IMR-90 (cell line): ENCODE measurements around the gene DONSON. TPM values are rescaled to one million over a fixed set of nuclear protein-coding genes. Genes with fewer than 3 reads are reported as not detected.

ENCODE experiments used
- ATAC-seq: fragments of 200-7000 bp; cut with Tn5 transposase; 2 replicates; pipeline ENCODE4 v1.9.1; 2020; ENCODE audit warnings: low read depth, mild to moderate bottlenecking, moderate library complexity
- BruUV-seq: library from RNA; stranded (reverse); fragments of 400-500 nt; replicated peaks from 2 replicates; lab custom pipeline; 2021; lab: Mats Ljungman, UMichigan
- CTCF ChIA-PET: fragments of 300-600 bp; formaldehyde crosslinking; extraction: SDS; loops from one replicate; lab custom pipeline; 2021; ENCODE audit warnings: antibody characterized with exemption; lab: Yijun Ruan, JAX
- POLR2A ChIA-PET: fragments of 300-600 bp; sonication (Branson Sonifier 250); formaldehyde crosslinking; loops from one replicate; lab custom pipeline; 2022; ENCODE audit warnings: antibody characterized with exemption; ENCODE audit not compliant: unreplicated experiment; lab: Charles Lee
- DNase-seq: peaks from one replicate; pipeline ENCODE4 v3.0.0; 2013
- H2AFZ ChIP-seq: replicated peaks from 2 replicates; pipeline ENCODE3; 2013; ENCODE audit warnings: low read length, mild to moderate bottlenecking; ENCODE audit not compliant: poor library complexity
- H2AK5ac ChIP-seq: 2 replicates; pipeline ENCODE4 v1.6.1; 2013; ENCODE audit warnings: low read depth, low read length, inconsistent platforms
- H2AK9ac ChIP-seq: replicated peaks from 2 replicates; pipeline ENCODE3; 2013; ENCODE audit warnings: mild to moderate bottlenecking, low read depth, low read length, moderate library complexity; ENCODE audit not compliant: poor library complexity
- H2BK120ac ChIP-seq: 2 replicates; pipeline ENCODE4 v1.6.1; 2013; ENCODE audit warnings: low read depth, low read length, inconsistent platforms
- H2BK15ac ChIP-seq: 3 replicates; pipeline ENCODE4 v1.6.1; 2013; ENCODE audit warnings: low read depth, low read length, inconsistent platforms
- H2BK20ac ChIP-seq: 2 replicates; pipeline ENCODE4 v1.6.1; 2013; ENCODE audit warnings: low read depth, mild to moderate bottlenecking, inconsistent platforms, low read length, moderate library complexity
- H2BK5ac ChIP-seq: 2 replicates; pipeline ENCODE4 v1.6.1; 2013; ENCODE audit warnings: mild to moderate bottlenecking, low read depth, low read length, inconsistent platforms; ENCODE audit not compliant: poor library complexity, severe bottlenecking
- H3K14ac ChIP-seq: replicated peaks from 2 replicates; pipeline ENCODE4 v1.6.1; 2013; ENCODE audit warnings: low read depth, low read length, inconsistent platforms
- H3K18ac ChIP-seq: 2 replicates; pipeline ENCODE4 v1.6.1; 2013; ENCODE audit warnings: low read depth, low read length, control low read depth
- H3K23ac ChIP-seq: 2 replicates; pipeline ENCODE4 v1.6.1; 2013; ENCODE audit warnings: low read depth, low read length, inconsistent platforms
- H3K27ac ChIP-seq: 2 replicates; pipeline ENCODE4 v1.5.1; 2013; ENCODE audit warnings: mild to moderate bottlenecking, control low read depth, low read length; ENCODE audit not compliant: insufficient read depth
- H3K27me3 ChIP-seq: 2 replicates; pipeline ENCODE4 v1.6.1; 2013; ENCODE audit warnings: low read length; ENCODE audit not compliant: control insufficient read depth, insufficient read depth
- H3K36me3 ChIP-seq: 2 replicates; pipeline ENCODE4 v1.6.1; 2013; ENCODE audit warnings: low read length, mixed read lengths; ENCODE audit not compliant: control insufficient read depth, insufficient read depth
- H3K4ac ChIP-seq: 2 replicates; pipeline ENCODE4 v1.6.1; 2013; ENCODE audit warnings: low read depth, low read length, inconsistent platforms
- H3K4me1 ChIP-seq: 2 replicates; pipeline ENCODE4 v1.6.1; 2013; ENCODE audit warnings: low read length, mixed read lengths; ENCODE audit not compliant: control insufficient read depth, insufficient read depth
- H3K4me2 ChIP-seq: 2 replicates; pipeline ENCODE4 v1.6.1; 2013; ENCODE audit warnings: low read depth, mild to moderate bottlenecking, control low read depth, low read length, moderate library complexity
- H3K4me3 ChIP-seq: 2 replicates; pipeline ENCODE4 v1.5.1; 2013; ENCODE audit warnings: low read depth, mild to moderate bottlenecking, control low read depth, low read length, moderate library complexity; ENCODE audit not compliant: insufficient read depth
- H3K56ac ChIP-seq: 2 replicates; pipeline ENCODE4 v1.6.1; 2013; ENCODE audit warnings: low read length, inconsistent platforms; ENCODE audit not compliant: insufficient read depth; ENCODE audit errors: extremely low read depth
- H3K79me1 ChIP-seq, 2 experiments: 2 replicates each; pipeline ENCODE4 v1.6.1; 2013; ENCODE audit warnings: low read length in 2 of 2, inconsistent platforms in 1 of 2, low read depth in 1 of 2
- H3K9ac ChIP-seq: 2 replicates; pipeline ENCODE4 v1.6.1; 2013; ENCODE audit warnings: low read depth, low read length, control low read depth
- H3K9me1 ChIP-seq: 2 replicates; pipeline ENCODE4 v1.6.1; 2013; ENCODE audit warnings: low read length, inconsistent platforms; ENCODE audit not compliant: insufficient read depth
- H3K9me3 ChIP-seq: 2 replicates; pipeline ENCODE4 v1.6.1; 2013; ENCODE audit warnings: low read length; ENCODE audit not compliant: control insufficient read depth, insufficient read depth
- H4K20me1 ChIP-seq: 2 replicates; pipeline ENCODE4 v1.6.1; 2013; ENCODE audit warnings: low read length, inconsistent platforms; ENCODE audit not compliant: insufficient read depth
- H4K5ac ChIP-seq: 2 replicates; pipeline ENCODE4 v1.6.1; 2013; ENCODE audit warnings: mild to moderate bottlenecking, low read depth, low read length, control low read depth
- H4K8ac ChIP-seq, 2 experiments: 2 replicates each; pipeline ENCODE4 v1.6.1; 2013; ENCODE audit warnings: low read depth in 2 of 2, low read length in 2 of 2, control low read depth in 1 of 2, inconsistent platforms in 1 of 2
- H4K91ac ChIP-seq: 2 replicates; pipeline ENCODE4 v1.6.1; 2013; ENCODE audit warnings: low read depth, low read length, inconsistent platforms; ENCODE audit not compliant: insufficient read depth
- CEBPB ChIP-seq: IDR thresholded peaks from 2 replicates; pipeline ENCODE4 v1.6.1; 2012; ENCODE audit warnings: low read depth, low read length, improper control_type of control experiment
- CHD1 ChIP-seq: IDR thresholded peaks from 2 replicates; pipeline ENCODE4 v1.6.1; 2012; ENCODE audit warnings: low read depth, low read length, improper control_type of control experiment
- FOS ChIP-seq: fragments of 150-350 bp; IDR thresholded peaks from 2 replicates; pipeline ENCODE4 v1.6.1; 2016; ENCODE audit warnings: low read depth, low read length
- MXI1 ChIP-seq: IDR thresholded peaks from 2 replicates; pipeline ENCODE4 v1.6.1; 2012; ENCODE audit warnings: low read depth, mild to moderate bottlenecking, low read length, moderate library complexity, borderline replicate concordance
- NFE2L2 ChIP-seq: fragments of 150-350 bp; IDR thresholded peaks from 2 replicates; pipeline ENCODE4 v1.6.1; 2016; ENCODE audit warnings: low read depth, mild to moderate bottlenecking, low read length
- RAD21 ChIP-seq: IDR thresholded peaks from 2 replicates; pipeline ENCODE4 v1.6.1; 2012; ENCODE audit warnings: low read length, improper control_type of control experiment
- SMC3 ChIP-seq: fragments of 150-350 bp; IDR thresholded peaks from 2 replicates; pipeline ENCODE4 v1.6.1; 2016; ENCODE audit warnings: low read depth, mild to moderate bottlenecking, antibody characterized with exemption, low read length, moderate library complexity
- WGBS, 2 experiments: methylation state at CpG; one replicate each; pipeline versions ENCODE4 v1.1.5 to v1.1.7; 2013; ENCODE audit warnings: missing lambda C conversion rate in 2 of 2; ENCODE audit not compliant: insufficient read length in 1 of 2; ENCODE audit errors: extremely low coverage in 2 of 2; 5-methylcytosine and 5-hydroxymethylcytosine counted together
- dilution Hi-C: fragments of 300-500 bp; cut with HindIII; formaldehyde crosslinking; loops from one replicate; pipeline ENCODE4 v1.14.3; 2018; ENCODE audit warnings: low sequenced_read_pairs; ENCODE audit not compliant: unreplicated experiment
- in situ Hi-C: fragments of 300-500 bp; cut with MboI; formaldehyde crosslinking; loops from 3 replicates; pipeline ENCODE4 v1.14.3; 2019; ENCODE audit warnings: low sequenced_read_pairs, inconsistent platforms, mixed read lengths
- intact Hi-C: fragments of 100-400 bp; cut with micrococcal nuclease; formaldehyde crosslinking; loops from 2 replicates; pipeline ENCODE4 v1.10.0; 2022
- polyA plus RNA-seq, 3 experiments: library from polyadenylated mRNA; depleted of rRNA; stranded (reverse); fragments of >200 nt; gene quantifications; 2 replicates each; pipeline ENCODE4 v1.2.3, GENCODE V29; 2012; ENCODE audit warnings: low replicate concordance in 1 of 3
- total RNA-seq: library from RNA; depleted of rRNA; stranded (reverse); fragments of >200 nt; gene quantifications from 2 replicates; pipeline ENCODE4 v1.2.3, GENCODE V29; 2012

DONSON gene
- total and polyA plus RNA-seq, 2 of the 4 experiments (the other 2 are of a cell fraction): 14.3 to 16.6 TPM

- TF ChIP-seq CEBPB: no peak
- TF ChIP-seq MXI1: no peak
- TF ChIP-seq NFE2L2: no peak
- TF ChIP-seq SMC3: no peak
Measured at GRCh38 chr21:33586927-33587326, 1.6 kb downstream of the DONSON start (continued).

DNA sequence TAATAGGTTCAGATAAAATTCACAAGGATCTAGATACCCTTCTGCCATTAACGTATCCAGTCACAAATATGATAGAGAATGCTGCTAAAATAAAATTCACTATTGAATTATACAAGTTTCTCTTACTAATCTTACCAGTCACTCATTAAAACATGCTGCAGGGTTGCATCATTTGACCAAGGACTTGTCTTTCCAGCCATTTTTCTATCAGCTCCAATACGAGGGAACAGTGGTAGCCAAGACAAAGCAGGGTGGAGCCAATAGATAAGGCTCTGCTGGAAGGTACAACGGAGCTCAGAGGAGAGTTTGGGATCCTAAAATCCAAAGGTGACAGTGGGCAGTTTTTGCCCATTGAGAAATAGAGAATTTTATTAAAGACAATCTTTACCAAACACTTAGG is 4.0 kb downstream of the DONSON start:
- Histone ChIP-seq H2BK20ac (no peak overlapping the region), H3K56ac (no peak overlapping the region), H3K4ac (no peak overlapping the region), H3K4me1 (peaks cover 2% of the 10 kb centered on the region; the same call in 1 of the 2 replicates), H2BK5ac (no peak overlapping the region), H4K20me1 (no peaks in the 10 kb centered on the region; the same call in 1 of the 2 replicates), H3K27ac (no peak overlapping the region), H2AFZ (no peak overlapping the region), H3K4me2 (no peak overlapping the region), H3K79me1 (peaks cover 21 to 45% of the 10 kb centered on the region in 2 experiments), H2AK9ac (no peak overlapping the region), H3K18ac (no peak overlapping the region), H3K9ac (no peak overlapping the region), H3K23ac (no peak overlapping the region; the same call in 1 of the 2 replicates), H4K91ac (no peak overlapping the region), H4K5ac (no peak overlapping the region), H2AK5ac (no peak overlapping the region), H3K14ac (no peak overlapping the region), H3K9me1 (peaks cover 4% of the 10 kb centered on the region), H3K4me3 (no peak overlapping the region), H4K8ac (no peak overlapping the region), H3K27me3 (no peaks in the 10 kb centered on the region), H2BK120ac (no peak overlapping the region), H2BK15ac (no peak overlapping the region), H3K36me3 (peaks cover 6% of the 10 kb centered on the region), H3K9me3 (no peaks in the 10 kb centered on the region)
- no peak for TF ChIP-seq RAD21
- no peak for TF ChIP-seq FOS
- no peak for TF ChIP-seq NFE2L2
- no peak for TF ChIP-seq CHD1
- CTCF ChIA-PET: no interaction called here
- in situ Hi-C loops: no loop called here
- no TSS peak for BruUV-seq
- dilution Hi-C loops: no loop called here
- WGBS, 2 experiments: no CpG with 5 or more reads among the region's 3 CpGs
- intact Hi-C loops: no loop called here
- POLR2A ChIA-PET: interaction anchor here (0.5 kb wide), 1 partner anchor 309 kb away, joined by 3 read pairs; no protein-coding TSS in a partner anchor
- DNase-seq: no peak
- no peak for ATAC-seq
